Panc1 (cell line): Measurements from ENCODE around the gene PROX1.

Source experiments
- POLR2AphosphoS5 ChIP-seq: IDR thresholded peaks from 2 replicates; pipeline ENCODE4 v1.6.1; 2012; ENCODE audit warnings: mild to moderate bottlenecking, low read depth, low read length, moderate library complexity
- REST ChIP-seq, 2 experiments: IDR thresholded peaks; 2 replicates each; pipeline ENCODE4 v1.6.1; 2011 to 2012; ENCODE audit warnings: low read depth in 2 of 2, control low read depth in 1 of 2, low read length in 1 of 2, mild to moderate bottlenecking in 1 of 2, moderate library complexity in 1 of 2; ENCODE audit not compliant: insufficient read depth in 1 of 2
- SIN3A ChIP-seq: IDR thresholded peaks from 2 replicates; pipeline ENCODE4 v1.6.1; 2012; ENCODE audit warnings: low read depth, mild to moderate bottlenecking, low read length, moderate library complexity, borderline replicate concordance; ENCODE audit not compliant: insufficient read depth
- TCF7L2 ChIP-seq: IDR thresholded peaks from 2 replicates; pipeline ENCODE4 v1.6.1; 2011; ENCODE audit warnings: mild to moderate bottlenecking, low read depth, low read length, inconsistent platforms
- TF ChIP-seq, protein P1 (sequence below): fragments of 450-650 bp; IDR thresholded peaks from 2 replicates; pipeline ENCODE4 v1.5.1; 2017; ENCODE audit warnings: mild to moderate bottlenecking

DNA sequence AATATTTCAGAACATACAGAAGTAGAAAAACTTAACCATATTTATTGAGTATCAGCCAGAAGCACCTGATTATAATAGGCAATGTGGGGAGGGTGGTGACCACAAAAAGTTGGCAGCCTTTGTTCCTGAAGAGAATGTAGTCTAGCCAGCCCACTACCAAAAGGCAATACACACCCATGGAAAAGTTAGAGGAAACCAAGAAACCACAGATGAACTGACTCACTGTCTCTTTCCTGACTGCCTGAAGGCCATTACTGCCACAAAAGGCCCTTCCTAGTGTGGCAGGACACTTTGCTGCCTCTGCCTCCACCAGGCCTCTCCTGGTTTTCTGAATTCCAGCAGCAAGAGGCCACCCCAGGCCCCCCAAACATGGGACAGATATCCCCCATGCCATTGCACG is 14.6 kb upstream of the PROX1 start:
- TF ChIP-seq, protein P1, sequence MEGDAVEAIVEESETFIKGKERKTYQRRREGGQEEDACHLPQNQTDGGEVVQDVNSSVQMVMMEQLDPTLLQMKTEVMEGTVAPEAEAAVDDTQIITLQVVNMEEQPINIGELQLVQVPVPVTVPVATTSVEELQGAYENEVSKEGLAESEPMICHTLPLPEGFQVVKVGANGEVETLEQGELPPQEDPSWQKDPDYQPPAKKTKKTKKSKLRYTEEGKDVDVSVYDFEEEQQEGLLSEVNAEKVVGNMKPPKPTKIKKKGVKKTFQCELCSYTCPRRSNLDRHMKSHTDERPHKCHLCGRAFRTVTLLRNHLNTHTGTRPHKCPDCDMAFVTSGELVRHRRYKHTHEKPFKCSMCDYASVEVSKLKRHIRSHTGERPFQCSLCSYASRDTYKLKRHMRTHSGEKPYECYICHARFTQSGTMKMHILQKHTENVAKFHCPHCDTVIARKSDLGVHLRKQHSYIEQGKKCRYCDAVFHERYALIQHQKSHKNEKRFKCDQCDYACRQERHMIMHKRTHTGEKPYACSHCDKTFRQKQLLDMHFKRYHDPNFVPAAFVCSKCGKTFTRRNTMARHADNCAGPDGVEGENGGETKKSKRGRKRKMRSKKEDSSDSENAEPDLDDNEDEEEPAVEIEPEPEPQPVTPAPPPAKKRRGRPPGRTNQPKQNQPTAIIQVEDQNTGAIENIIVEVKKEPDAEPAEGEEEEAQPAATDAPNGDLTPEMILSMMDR, result no peak
- no peak for TF ChIP-seq SIN3A
- TF ChIP-seq POLR2AphosphoS5, result no peak
- TF ChIP-seq REST (IDR thresholded peaks at IDR 0.05; ENCODE audit: insufficient read depth in 1 of 2, low read depth in 2 of 2, low read length in 1 of 2), result no peak
- no peak for TF ChIP-seq TCF7L2
